Neuron (in vitro differentiated cells): Measurements from ENCODE around the gene GCNT1.

Experiments
- H2AFZ ChIP-seq: one replicate; pipeline ENCODE4 v1.6.1; 2013; ENCODE audit warnings: low read depth, mild to moderate bottlenecking, inconsistent platforms, low read length, moderate library complexity
- H3K27me3 ChIP-seq: one replicate; pipeline ENCODE4 v1.6.1; 2013; ENCODE audit warnings: low read length; ENCODE audit not compliant: insufficient read depth
- H3K36me3 ChIP-seq: one replicate; pipeline ENCODE4 v1.6.1; 2013; ENCODE audit warnings: low read length; ENCODE audit not compliant: insufficient read depth
- H3K4me1 ChIP-seq: one replicate; pipeline ENCODE4 v1.6.1; 2013; ENCODE audit warnings: low read length; ENCODE audit not compliant: insufficient read depth
- H3K4me3 ChIP-seq: 2 replicates; pipeline ENCODE4 v1.5.1; 2013; ENCODE audit warnings: mild to moderate bottlenecking, low read length, moderate library complexity
- H3K9me3 ChIP-seq: one replicate; pipeline ENCODE4 v1.6.1; 2013; ENCODE audit warnings: low read length

Gene GCNT1

GRCh38 chr9:76458903-76459693 lies at the start of gene GCNT1:
Gene GCNT1 (plus strand): TSS chr9:76459182. CDS start chr9:76502382, 43,200 bp downstream.
- Histone ChIP-seq H3K36me3 (no peaks in the 10 kb centered on the region), H3K4me1 (peaks cover 13% of the 10 kb centered on the region), H3K4me3 (peak within 1 kb of the TSS; percentile 41), H2AFZ (peak within 1 kb of the TSS; percentile 56), H3K27me3 (peaks cover 7% of the 10 kb centered on the region), H3K9me3 (no peaks in the 10 kb centered on the region)

DNA sequence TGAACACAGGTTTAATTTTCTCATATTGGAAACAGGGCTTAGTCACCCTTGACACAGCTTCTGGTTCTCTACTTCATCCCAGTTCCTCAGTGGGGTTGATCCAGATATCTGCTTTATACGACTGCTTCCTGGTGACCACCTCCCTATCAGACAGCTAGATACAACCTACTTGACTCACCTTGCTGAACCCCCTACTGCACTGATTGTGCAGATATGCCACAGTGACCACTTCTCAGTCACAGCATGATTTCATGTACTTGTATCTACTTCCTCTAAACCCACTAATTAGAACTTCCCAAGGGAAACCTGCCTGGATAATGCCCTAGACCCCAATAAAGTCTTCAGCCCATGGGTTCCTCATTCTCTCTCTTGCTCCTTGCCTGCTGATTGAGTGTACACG lies 46.3 kb upstream of the GCNT1 start:
- Histone ChIP-seq H3K27me3 (no peaks in the 10 kb centered on the region), H3K9me3 (no peaks in the 10 kb centered on the region), H3K4me3 (no peak overlapping the region), H2AFZ (no peak overlapping the region), H3K36me3 (no peaks in the 10 kb centered on the region), H3K4me1 (no peaks in the 10 kb centered on the region)

DNA sequence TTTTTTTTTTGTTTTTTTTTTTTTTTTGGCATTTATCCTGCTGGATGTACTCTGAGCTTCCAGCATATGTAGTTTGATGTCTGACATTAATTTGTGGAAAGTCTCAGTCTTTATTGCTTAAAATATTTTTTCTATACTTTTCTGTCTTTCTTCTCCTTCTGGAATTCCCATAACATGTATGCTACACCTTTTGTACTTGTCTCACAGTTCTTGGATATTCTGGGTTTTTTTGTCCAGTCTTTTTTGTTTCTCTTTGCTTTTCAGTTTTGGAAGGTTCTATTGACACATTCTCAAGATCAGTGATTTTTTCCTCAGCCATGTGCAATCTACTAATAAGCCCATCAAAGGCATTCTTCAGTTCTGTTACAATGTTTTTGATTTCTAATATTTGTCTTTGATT lies 45.3 kb upstream of the GCNT1 start:
- Histone ChIP-seq H3K27me3 (no peaks in the 10 kb centered on the region), H3K9me3 (no peaks in the 10 kb centered on the region), H2AFZ (no peak overlapping the region), H3K4me1 (no peaks in the 10 kb centered on the region), H3K36me3 (no peaks in the 10 kb centered on the region), H3K4me3 (no peak overlapping the region)

GRCh38 chr9:76414661-76415060 lies 44.3 kb upstream of the GCNT1 start:
- Histone ChIP-seq H3K9me3 (no peaks in the 10 kb centered on the region), H3K4me3 (no peak overlapping the region), H3K27me3 (no peaks in the 10 kb centered on the region), H2AFZ (no peak overlapping the region), H3K4me1 (no peaks in the 10 kb centered on the region), H3K36me3 (no peaks in the 10 kb centered on the region)

GRCh38 chr9:76415154-76415553 lies 43.8 kb upstream of the GCNT1 start:
- Histone ChIP-seq H2AFZ (no peak overlapping the region), H3K27me3 (no peaks in the 10 kb centered on the region), H3K4me3 (no peak overlapping the region), H3K9me3 (no peaks in the 10 kb centered on the region), H3K4me1 (no peaks in the 10 kb centered on the region), H3K36me3 (no peaks in the 10 kb centered on the region)

GRCh38 chr9:76415731-76416130 lies 43.3 kb upstream of the GCNT1 start:
- Histone ChIP-seq H2AFZ (no peak overlapping the region), H3K4me1 (no peaks in the 10 kb centered on the region), H3K4me3 (no peak overlapping the region), H3K27me3 (no peaks in the 10 kb centered on the region), H3K36me3 (no peaks in the 10 kb centered on the region), H3K9me3 (no peaks in the 10 kb centered on the region)

- Histone ChIP-seq H3K4me1 (no peaks in the 10 kb centered on the region), H3K27me3 (no peaks in the 10 kb centered on the region), H2AFZ (no peak overlapping the region), H3K9me3 (no peaks in the 10 kb centered on the region), H3K36me3 (no peaks in the 10 kb centered on the region), H3K4me3 (no peak overlapping the region)
Observed at GRCh38 chr9:76417394-76417793, 41.6 kb upstream of the GCNT1 start.

GRCh38 chr9:76419782-76420380 lies 39.1 kb upstream of the GCNT1 start:
- Histone ChIP-seq H3K27me3 (no peaks in the 10 kb centered on the region), H2AFZ (no peak overlapping the region), H3K36me3 (no peaks in the 10 kb centered on the region), H3K9me3 (no peaks in the 10 kb centered on the region), H3K4me3 (no peak overlapping the region), H3K4me1 (no peaks in the 10 kb centered on the region)

- H3K27me3 ChIP-seq, result no peaks in the 10 kb centered on the region
- H3K4me1 ChIP-seq, result no peaks in the 10 kb centered on the region
- H3K9me3 ChIP-seq, result no peaks in the 10 kb centered on the region
- H3K4me3 ChIP-seq, result no peak overlapping the region
- H3K36me3 ChIP-seq, result no peaks in the 10 kb centered on the region
- no peak overlapping the region for H2AFZ ChIP-seq
Observed at GRCh38 chr9:76423216-76424177, 35.5 kb upstream of the GCNT1 start.

GRCh38 chr9:76424491-76424890 lies 34.5 kb upstream of the GCNT1 start:
- no peak overlapping the region for H2AFZ ChIP-seq
- no peaks in the 10 kb centered on the region for H3K4me1 ChIP-seq
- H3K36me3 ChIP-seq, result no peaks in the 10 kb centered on the region
- no peaks in the 10 kb centered on the region for H3K27me3 ChIP-seq
- H3K9me3 ChIP-seq, result no peaks in the 10 kb centered on the region
- no peak overlapping the region for H3K4me3 ChIP-seq

DNA sequence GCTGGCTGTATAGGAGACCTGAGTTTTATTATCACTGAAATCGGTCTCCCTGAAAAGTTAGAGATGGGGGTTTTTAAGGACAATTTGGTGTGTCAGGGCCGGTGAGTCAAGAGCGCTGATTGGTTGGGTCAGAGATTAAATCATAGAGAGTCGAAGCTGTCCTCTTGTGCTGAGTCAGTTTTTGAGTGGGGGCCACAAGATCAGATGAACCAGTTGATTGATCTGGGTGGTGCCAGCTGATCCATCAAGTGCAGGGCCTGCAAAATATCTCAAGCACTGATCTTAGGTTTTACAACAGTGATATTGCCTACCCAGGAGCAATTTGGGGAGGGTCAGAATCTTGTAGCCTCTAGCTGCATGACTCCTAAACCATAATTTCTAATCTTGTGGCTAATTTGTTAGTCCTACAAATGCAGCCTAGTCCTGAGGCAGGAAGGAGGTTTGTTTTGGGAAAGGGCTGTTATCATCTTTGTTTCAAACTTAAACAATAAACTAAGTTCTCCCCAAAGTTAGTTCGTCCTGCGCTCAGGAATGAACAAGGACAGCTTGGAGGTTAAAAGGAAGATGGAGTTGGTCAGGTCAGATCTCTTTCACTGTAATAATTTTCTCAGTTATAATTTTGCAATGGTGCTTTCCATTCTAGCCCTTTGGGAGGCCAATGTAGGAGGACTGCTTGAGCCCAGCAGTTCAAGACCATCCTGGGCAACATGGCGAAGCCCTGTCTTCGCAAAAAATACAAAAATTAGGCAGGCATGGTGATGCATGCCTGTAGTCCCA lies 33.1 kb upstream of the GCNT1 start:
- H3K4me1 ChIP-seq, result no peaks in the 10 kb centered on the region
- H2AFZ ChIP-seq, result no peak overlapping the region
- H3K36me3 ChIP-seq, result no peaks in the 10 kb centered on the region
- H3K27me3 ChIP-seq, result no peaks in the 10 kb centered on the region
- no peaks in the 10 kb centered on the region for H3K9me3 ChIP-seq
- H3K4me3 ChIP-seq, result no peak overlapping the region

GRCh38 chr9:76426807-76427419 lies 32.1 kb upstream of the GCNT1 start:
- Histone ChIP-seq H3K4me3 (no peak overlapping the region), H3K27me3 (no peaks in the 10 kb centered on the region), H3K36me3 (no peaks in the 10 kb centered on the region), H2AFZ (no peak overlapping the region), H3K4me1 (peaks cover 2% of the 10 kb centered on the region), H3K9me3 (no peaks in the 10 kb centered on the region)
